T-cell (primary cell): ENCODE data around the gene FADS2. TPM values are rescaled to one million over a fixed set of nuclear protein-coding genes. Genes with fewer than 3 reads are reported as not detected.

ENCODE experiments used
- ATAC-seq, 4 experiments: fragments of 200-7000 bp in 3 of 4; fragments of 150-1000 bp in 1 of 4; cut with Tn5 transposase; replicated peaks in 1 of 4; 1 replicate in 3 of 4; 2 replicates in 1 of 4; pipeline ENCODE4 v1.10.0; 2021; ENCODE audit warnings: moderate library complexity in 3 of 4, mild to moderate bottlenecking in 2 of 4, moderate number of reproducible peaks in 1 of 4
- CTCF ChIA-PET, 2 donors: fragments of 300-600 bp; sonication (Branson Sonifier 250); formaldehyde crosslinking; loops; one replicate each; lab custom pipeline; 2022; ENCODE audit warnings: antibody characterized with exemption in 2 of 2; lab: Charles Lee
- POLR2A ChIA-PET, 2 donors: fragments of 300-600 bp; sonication (Branson Sonifier 250); formaldehyde crosslinking; loops; one replicate each; lab custom pipeline; 2022; ENCODE audit warnings: antibody characterized with exemption in 2 of 2; lab: Charles Lee
- DNase-seq, 35 experiments: peaks; one replicate each; pipeline versions ENCODE4 v3.0.0 to v3.0.0-alpha.2; 2013 to 2023
- H3K27ac ChIP-seq: one replicate; pipeline ENCODE4 v1.5.1; 2013; ENCODE audit warnings: low read length
- H3K27me3 ChIP-seq, 2 experiments: replicated peaks in 1 of 2; 1 replicate in 1 of 2; 2 replicates in 1 of 2; pipeline versions ENCODE4 v1.6.1 to v1.7.0; 2013; ENCODE audit warnings: low read length in 1 of 2, mixed read lengths in 1 of 2; ENCODE audit not compliant: control insufficient read depth in 2 of 2, insufficient read depth in 2 of 2; ENCODE audit errors: extremely low read depth in 1 of 2
- H3K36me3 ChIP-seq, 2 donors: 1 replicate in 1 of 2; 2 replicates in 1 of 2; pipeline versions ENCODE4 v1.6.1 to v1.7.0; 2013; ENCODE audit warnings: low read length in 1 of 2; ENCODE audit not compliant: control insufficient read depth in 2 of 2, insufficient read depth in 1 of 2; ENCODE audit errors: extremely low read depth in 1 of 2
- H3K4me1 ChIP-seq, 2 experiments: 1 replicate in 1 of 2; 2 replicates in 1 of 2; pipeline versions ENCODE4 v1.6.1 to v1.7.0; 2013; ENCODE audit warnings: low read length in 2 of 2, mixed read lengths in 1 of 2; ENCODE audit not compliant: insufficient read depth in 2 of 2, control insufficient read depth in 1 of 2; ENCODE audit errors: extremely low read depth in 1 of 2
- H3K4me3 ChIP-seq, 2 donors: 1 replicate in 1 of 2; 2 replicates in 1 of 2; pipeline versions ENCODE4 v1.5.1 to v1.7.0; 2013; ENCODE audit warnings: mild to moderate bottlenecking in 2 of 2, low read length in 1 of 2, moderate library complexity in 1 of 2; ENCODE audit not compliant: control insufficient read depth in 1 of 2; ENCODE audit errors: extremely low read depth in 1 of 2
- H3K9me3 ChIP-seq: 2 replicates; pipeline ENCODE4 v1.7.0; 2013
- H3K27ac Mint-ChIP-seq, 2 donors: one replicate each; pipeline ENCODE4 v1.8.0; 2020 to 2021; ENCODE audit warnings: mild to moderate bottlenecking in 2 of 2, mixed read lengths in 2 of 2
- H3K27me3 Mint-ChIP-seq, 2 donors: one replicate each; pipeline ENCODE4 v1.8.0; 2021 to 2022; ENCODE audit warnings: mixed read lengths in 2 of 2
- H3K36me3 Mint-ChIP-seq: one replicate; pipeline ENCODE4 v1.8.0; 2021; ENCODE audit warnings: mixed read lengths
- H3K4me1 Mint-ChIP-seq, 3 donors: one replicate each; pipeline ENCODE4 v1.8.0; 2020 to 2022; ENCODE audit warnings: mixed read lengths in 3 of 3, mild to moderate bottlenecking in 1 of 3
- H3K4me3 Mint-ChIP-seq, 3 donors: one replicate each; pipeline ENCODE4 v1.8.0; 2020 to 2022; ENCODE audit warnings: mild to moderate bottlenecking in 3 of 3, mixed read lengths in 3 of 3, moderate library complexity in 3 of 3
- H3K9me3 Mint-ChIP-seq, 3 donors: one replicate each; pipeline ENCODE4 v1.8.0; 2020 to 2022; ENCODE audit warnings: mixed read lengths in 3 of 3
- WGBS: methylation state at CpG from one replicate; pipeline ENCODE4 v1.1.5; 2013; ENCODE audit warnings: missing lambda C conversion rate; ENCODE audit not compliant: insufficient coverage; 5-methylcytosine and 5-hydroxymethylcytosine counted together
- total RNA-seq, 35 experiments: library from RNA in 6 of 35; stranded (reverse) in 6 of 35; fragments of 120-200 nt in 1 of 35; gene quantifications; one replicate each; pipeline versions ENCODE4 v1.2.1 to v1.2.4 and lab custom pipeline; 2013 to 2026

Gene FADS2
- total RNA-seq, 5 donors from 2014 or later (not counting 1 experiment from before 2014, with no cell fraction given) = 1.9 to 20.9 (median 2.7) TPM

- H3K27me3 Mint-ChIP-seq = peaks cover 22 to 31% of the 10 kb centered on the region in 2 donors
- no peak for ATAC-seq
- ChIA-PET POLR2A (no interaction called here), CTCF (no interaction called here)
- peaks cover 0 to 37% of the 10 kb centered on the region in 2 experiments for H3K27me3 ChIP-seq
- H3K36me3 Mint-ChIP-seq = no peaks in the 10 kb centered on the region
- H3K36me3 ChIP-seq = no peaks in the 10 kb centered on the region
- WGBS = 92% methylated on average over 11 of the region's 13 CpGs
- no peak overlapping the region for H3K27ac Mint-ChIP-seq
- no peak overlapping the region for H3K27ac ChIP-seq
- no peaks in the 10 kb centered on the region for H3K4me1 ChIP-seq
- H3K9me3 ChIP-seq = no peaks in the 10 kb centered on the region
- no peak overlapping the region for H3K4me3 ChIP-seq
- no peak for DNase-seq
- H3K4me3 Mint-ChIP-seq = no peak overlapping the region
- H3K9me3 Mint-ChIP-seq = no peaks in the 10 kb centered on the region
- no peaks in the 10 kb centered on the region for H3K4me1 Mint-ChIP-seq
These were observed 82.4 kb downstream of the FADS2 start for GRCh38 chr11:61910187-61911127.

GRCh38 chr11:61911128-61911700 lies 83.1 kb downstream of the FADS2 start:
- no peak overlapping the region for H3K27ac ChIP-seq
- POLR2A ChIA-PET = no interaction called here
- WGBS = 55% methylated on average over 3 of the region's 7 CpGs

DNA sequence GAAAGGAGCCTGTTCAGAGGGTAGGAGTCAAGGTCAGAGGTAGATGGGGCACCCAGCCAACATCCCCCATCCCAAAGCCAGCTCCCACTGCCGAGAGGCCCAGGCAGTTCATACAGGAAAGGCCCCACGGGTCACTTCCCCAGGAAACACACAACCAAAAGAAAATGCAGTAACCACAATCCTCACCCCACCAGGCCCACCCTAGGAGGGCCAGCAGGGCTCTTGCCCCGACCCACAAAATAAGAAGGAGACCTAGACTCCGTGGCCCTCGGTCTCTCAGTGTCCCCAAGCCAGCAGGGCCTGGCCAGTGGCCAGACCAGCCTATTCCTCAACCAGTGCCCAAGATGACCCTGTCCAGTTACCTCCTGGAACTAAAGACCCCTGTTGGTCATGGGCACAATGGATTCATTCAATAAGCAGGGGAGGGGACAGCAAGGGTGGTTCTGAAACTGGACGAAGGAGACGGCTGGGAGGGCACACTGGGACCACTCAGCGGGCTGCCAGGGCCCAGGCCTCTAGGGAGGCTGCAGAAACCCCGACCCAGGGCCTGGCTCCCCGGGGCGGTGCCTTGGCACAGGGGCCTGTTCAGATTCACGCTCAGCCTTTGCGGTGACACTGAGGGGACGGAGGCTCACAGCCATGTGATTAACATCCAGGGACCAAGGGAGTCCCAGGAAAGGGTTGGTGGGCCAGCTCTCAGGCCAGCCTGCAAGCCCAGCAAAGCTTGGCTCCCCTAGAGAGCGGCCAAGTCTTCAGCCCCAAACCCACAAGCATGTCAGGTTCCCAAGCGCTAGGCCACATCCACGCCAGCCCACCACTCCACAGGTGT lies 83.8 kb downstream of the FADS2 start:
- Histone ChIP-seq H3K9me3 (no peaks in the 10 kb centered on the region), H3K4me3 (no peak overlapping the region), H3K4me1 (peaks cover 0 to 2% of the 10 kb centered on the region in 2 experiments), H3K27me3 (peaks cover 0 to 47% of the 10 kb centered on the region in 2 experiments), H3K36me3 (no peaks in the 10 kb centered on the region), H3K27ac (no peak overlapping the region)
- no peak overlapping the region for H3K4me3 Mint-ChIP-seq
- H3K4me1 Mint-ChIP-seq = no peaks in the 10 kb centered on the region
- ATAC-seq (no peak), DNase-seq (no peak)
- CTCF ChIA-PET = no interaction called here
- 75% methylated on average over 14 of the region's 17 CpGs for WGBS
- H3K36me3 Mint-ChIP-seq = no peaks in the 10 kb centered on the region
- POLR2A ChIA-PET = no interaction called here
- H3K27ac Mint-ChIP-seq = no peak overlapping the region
- H3K27me3 Mint-ChIP-seq = peaks cover 29 to 43% of the 10 kb centered on the region in 2 donors
- H3K9me3 Mint-ChIP-seq = no peaks in the 10 kb centered on the region

More at GRCh38 chr11:61911128-61911700, 83.1 kb downstream of the FADS2 start:
- Histone ChIP-seq H3K36me3 (no peaks in the 10 kb centered on the region), H3K27me3 (peaks cover 0 to 40% of the 10 kb centered on the region in 2 experiments), H3K9me3 (no peaks in the 10 kb centered on the region), H3K4me3 (no peak overlapping the region), H3K4me1 (no peaks in the 10 kb centered on the region)
- Mint-ChIP-seq H3K36me3 (no peaks in the 10 kb centered on the region), H3K4me1 (no peaks in the 10 kb centered on the region), H3K9me3 (no peaks in the 10 kb centered on the region), H3K4me3 (no peak overlapping the region), H3K27ac (no peak overlapping the region), H3K27me3 (peaks cover 25 to 38% of the 10 kb centered on the region in 2 donors)
- ATAC-seq (no peak), DNase-seq (no peak)
- CTCF ChIA-PET = no interaction called here

GRCh38 chr11:61912530-61912898 lies 84.4 kb downstream of the FADS2 start:
- no peak overlapping the region for H3K4me3 ChIP-seq
- no peak overlapping the region for H3K27ac ChIP-seq
- H3K4me1 ChIP-seq = peaks cover 0 to 4% of the 10 kb centered on the region in 2 experiments
- ChIA-PET POLR2A (no interaction called here), CTCF (no interaction called here)
- ATAC-seq (no peak), DNase-seq (peak in 1 of 35 experiments; percentile 33)
- no peaks in the 10 kb centered on the region for H3K36me3 ChIP-seq
- Mint-ChIP-seq H3K36me3 (no peaks in the 10 kb centered on the region), H3K27me3 (peaks cover 30 to 43% of the 10 kb centered on the region in 2 donors), H3K4me1 (no peaks in the 10 kb centered on the region), H3K4me3 (no peak overlapping the region), H3K27ac (no peak overlapping the region), H3K9me3 (no peaks in the 10 kb centered on the region)
- H3K9me3 ChIP-seq = no peaks in the 10 kb centered on the region
- 51% methylated on average over 6 of the region's 6 CpGs for WGBS
- peaks cover 0 to 49% of the 10 kb centered on the region in 2 experiments for H3K27me3 ChIP-seq

GRCh38 chr11:61912991-61913698 lies 85.0 kb downstream of the FADS2 start:
- peaks cover 0 to 55% of the 10 kb centered on the region in 2 experiments for H3K27me3 ChIP-seq
- Mint-ChIP-seq H3K27me3 (peaks cover 36 to 49% of the 10 kb centered on the region in 2 donors), H3K36me3 (no peaks in the 10 kb centered on the region), H3K4me3 (no peak overlapping the region), H3K4me1 (peaks cover 5 to 6% (median 6%) of the 10 kb centered on the region in 3 donors), H3K27ac (no peak overlapping the region), H3K9me3 (no peaks in the 10 kb centered on the region)
- H3K9me3 ChIP-seq = no peaks in the 10 kb centered on the region
- H3K4me3 ChIP-seq = no peak overlapping the region
- ChIA-PET POLR2A (no interaction called here), CTCF (no interaction called here)
- no peak for ATAC-seq
- H3K4me1 ChIP-seq = peaks cover 0 to 8% of the 10 kb centered on the region in 2 experiments
- no peak overlapping the region for H3K27ac ChIP-seq
- no peak for DNase-seq
- H3K36me3 ChIP-seq = no peaks in the 10 kb centered on the region
- WGBS = 86% methylated on average over 15 of the region's 18 CpGs
